Stimulated activated CD8-positive, alpha-beta memory T cell treated with anti-CD3 and anti-CD28 coated beads, Interleukin-7, amount 100 ng/mL, for 48 hours (primary cell): ENCODE data around the gene DBX1.
"Not testable (repeated sequence)": the region's sequence is repeated elsewhere in the genome, so short reads cannot be mapped to it uniquely, and the experiment has no call there.

Experiments used
- DNase-seq, 2 donors: peaks; one replicate each; pipeline ENCODE4 v3.0.0-alpha.2; 2020; ENCODE audit warnings: low read depth in 1 of 2; ENCODE audit errors: extremely low read depth in 1 of 2

Gene DBX1

DNA sequence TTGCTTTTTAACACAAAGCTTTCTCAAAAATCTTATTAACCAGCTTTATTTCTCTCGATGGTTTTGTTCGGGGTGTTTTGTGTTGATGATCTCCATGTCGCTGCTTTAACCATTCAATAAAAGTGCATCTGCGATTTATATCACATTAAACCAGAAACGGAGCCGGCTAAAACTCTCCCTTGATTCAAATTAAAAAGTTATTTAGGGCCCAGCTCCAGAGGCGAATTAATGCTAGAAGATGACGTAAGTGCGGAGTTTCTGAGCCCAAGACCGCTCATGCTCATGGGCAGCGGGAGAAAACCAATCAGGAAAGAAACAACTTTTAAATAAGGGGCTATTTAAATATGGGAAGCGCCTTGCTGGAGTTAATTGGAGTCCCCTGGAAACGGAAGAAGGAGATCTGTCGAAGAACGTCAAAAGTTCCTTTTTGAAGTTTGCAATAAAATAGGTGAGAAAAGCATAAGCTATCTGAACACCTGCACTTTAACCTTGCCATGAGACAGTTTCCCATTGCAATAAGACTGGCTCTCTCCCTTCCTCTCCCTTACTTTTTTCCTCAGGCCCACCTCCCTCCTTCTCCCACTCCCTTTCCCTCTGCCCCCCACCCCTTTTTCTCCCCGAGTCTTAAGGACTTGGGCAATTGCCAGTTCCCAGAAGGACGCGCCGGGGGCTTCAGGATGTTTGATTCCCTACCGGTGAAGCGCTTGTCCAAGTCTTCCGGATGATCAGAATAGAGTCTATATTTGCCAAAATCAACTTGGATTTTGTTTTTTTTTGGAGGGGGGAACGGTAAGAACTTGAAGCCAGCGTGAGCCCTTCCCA, 1.9 kb upstream of the DBX1 start:
- no peak for DNase-seq

DNA sequence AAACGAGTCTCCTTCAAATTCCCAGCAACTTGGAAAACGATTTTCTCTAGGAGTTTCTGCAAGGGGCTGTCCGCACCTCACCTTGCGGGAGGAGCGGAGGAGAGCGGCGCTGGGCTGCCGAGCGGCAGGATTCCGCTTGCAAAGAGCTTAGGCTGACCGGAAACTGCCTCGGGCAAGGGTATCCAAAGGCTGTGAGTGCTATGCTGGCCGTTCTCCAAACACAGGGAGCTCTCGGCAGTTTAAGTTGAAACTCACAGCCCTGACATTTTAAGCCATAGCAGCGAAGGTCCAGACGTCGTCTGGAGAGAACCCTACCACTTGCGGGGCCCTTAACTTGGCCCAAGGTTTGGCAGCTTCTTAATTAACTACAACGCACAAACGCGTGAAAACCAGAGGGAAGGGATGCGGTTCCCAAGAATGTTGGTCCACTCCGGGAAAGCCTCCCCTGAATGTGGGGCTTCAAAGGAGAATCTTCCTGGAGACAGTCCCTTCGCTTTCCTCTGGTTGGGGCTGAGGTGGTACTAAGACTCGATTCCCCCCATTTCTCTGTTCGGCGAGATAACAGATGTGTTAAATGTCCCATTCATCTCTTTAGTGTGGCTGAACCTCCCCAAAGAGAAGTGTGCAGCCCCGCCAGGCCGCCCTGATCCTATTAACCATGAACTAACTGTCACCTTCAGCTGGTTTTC, 1.1 kb upstream of the DBX1 start:
- DNase-seq: no peak

DNA sequence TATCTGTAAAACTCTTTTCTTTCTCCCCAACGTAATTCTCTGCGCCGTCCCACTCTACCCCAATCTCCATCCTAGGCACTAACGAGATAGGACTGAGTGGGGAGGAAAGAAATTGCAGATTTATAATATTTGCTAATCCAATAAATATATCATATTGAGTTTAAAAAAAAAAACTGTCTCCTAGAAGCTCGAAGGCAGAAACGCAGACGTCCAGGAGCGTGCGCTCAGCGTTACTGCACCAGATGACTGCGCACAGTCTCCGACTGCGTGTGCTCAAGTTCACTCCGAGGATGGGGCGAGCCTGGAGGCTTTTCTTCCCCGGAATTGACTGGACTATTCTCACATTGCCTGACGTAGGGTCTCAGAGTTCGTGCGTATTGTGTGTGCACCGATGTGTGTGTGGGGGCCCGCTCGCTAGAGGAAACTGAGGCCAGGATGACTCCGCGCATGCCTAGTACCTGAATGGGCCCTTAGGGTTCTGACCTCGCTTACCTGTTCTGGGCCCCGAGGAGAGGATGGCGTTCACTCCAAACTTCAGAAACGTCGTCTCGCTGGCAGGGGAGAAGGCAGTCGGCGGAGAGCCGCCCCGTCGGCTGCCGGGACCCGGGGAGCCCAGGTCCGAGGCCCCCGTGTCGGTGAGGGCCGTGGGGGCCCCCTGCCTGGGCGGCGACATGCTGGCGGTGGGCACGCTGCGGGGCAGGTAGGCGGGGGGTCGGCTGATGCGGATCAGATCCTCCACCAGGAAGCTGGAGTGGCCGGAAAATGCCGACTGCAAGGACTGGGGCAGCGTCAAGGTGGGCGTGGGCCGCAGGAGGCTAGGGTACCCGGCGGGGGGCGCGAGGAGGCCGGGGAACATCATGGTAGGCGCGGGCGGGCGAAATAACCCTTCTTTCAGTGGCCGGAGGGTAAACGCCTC, 551 bp downstream of the DBX1 start:
- no peak for DNase-seq

GRCh38 chr11:20158597-20159257, 1.5 kb downstream of the DBX1 start:
- no peak for DNase-seq

GRCh38 chr11:20157728-20158127, 2.5 kb downstream of the DBX1 start:
- no peak for DNase-seq

GRCh38 chr11:20156876-20157613, 3.2 kb downstream of the DBX1 start:
- DNase-seq: no peak

GRCh38 chr11:20156280-20156875, 3.9 kb downstream of the DBX1 start:
- peak in 1 of 2 donors; percentile 20 for DNase-seq

GRCh38 chr11:20155683-20156279, 4.5 kb downstream of the DBX1 start:
- DNase-seq: no peak

DNA sequence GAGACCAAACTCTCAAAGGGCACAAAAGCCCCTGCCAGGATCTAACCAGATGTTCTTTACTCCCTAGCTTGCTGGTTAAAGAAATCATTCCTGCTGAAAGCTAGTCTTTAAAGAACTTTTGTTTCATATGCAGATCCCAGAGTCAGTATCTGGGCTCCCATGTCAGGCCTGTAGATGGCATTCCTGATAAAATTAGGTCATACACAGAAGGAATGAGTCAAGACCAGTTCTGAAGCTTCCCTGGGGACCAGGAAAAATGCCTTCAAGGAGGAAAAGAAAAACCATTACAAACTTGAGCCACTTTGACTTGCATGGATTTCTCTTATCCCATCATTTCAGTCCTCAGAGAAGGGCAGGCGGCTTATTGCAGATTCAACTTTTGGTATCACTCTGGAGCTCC, 5.9 kb downstream of the DBX1 start:
- no peak for DNase-seq

DNA sequence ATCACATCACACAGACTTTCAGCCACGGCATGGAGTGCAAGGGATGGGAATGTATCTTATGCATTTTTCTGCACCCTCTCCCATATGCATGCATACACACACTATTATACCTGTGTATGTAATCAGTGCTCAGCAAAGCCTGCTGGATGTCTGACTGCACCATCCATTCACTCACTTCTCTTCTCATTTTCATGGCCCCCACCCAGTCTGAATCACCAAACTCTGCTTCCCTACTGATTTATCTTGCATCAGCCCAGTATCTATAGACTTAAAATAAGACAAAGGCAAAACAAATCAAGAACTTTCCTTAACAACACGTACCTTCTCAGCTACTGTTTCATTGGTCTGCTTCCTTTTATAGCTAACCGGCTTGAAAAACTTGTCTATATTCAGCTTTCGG, 21.6 kb downstream of the DBX1 start:
- DNase-seq: no peak

DNA sequence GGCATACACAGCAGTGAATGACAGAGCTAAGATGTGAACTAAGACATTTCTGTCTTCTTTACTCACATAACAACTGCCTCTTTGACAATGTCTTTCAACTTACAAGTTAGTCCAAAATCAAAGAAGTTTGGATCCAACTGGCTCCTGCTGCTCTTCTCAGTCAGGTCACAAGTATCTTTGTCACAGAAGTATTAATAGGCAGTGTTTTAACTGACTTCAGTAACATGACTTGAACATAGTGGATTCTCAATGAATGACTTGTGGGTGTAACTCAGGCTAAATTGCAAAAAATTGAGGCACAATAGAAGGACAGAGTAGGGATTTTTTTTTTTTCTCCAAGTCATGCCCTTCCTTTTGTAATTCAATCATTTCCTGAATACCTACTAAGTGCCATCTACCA, 22.6 kb downstream of the DBX1 start:
- no peak for DNase-seq

- DNase-seq: no peak
Measured at GRCh38 chr11:20134991-20135736, 25.1 kb downstream of the DBX1 start.

GRCh38 chr11:20132667-20133039, 27.6 kb downstream of the DBX1 start:
- no peak for DNase-seq

DNA sequence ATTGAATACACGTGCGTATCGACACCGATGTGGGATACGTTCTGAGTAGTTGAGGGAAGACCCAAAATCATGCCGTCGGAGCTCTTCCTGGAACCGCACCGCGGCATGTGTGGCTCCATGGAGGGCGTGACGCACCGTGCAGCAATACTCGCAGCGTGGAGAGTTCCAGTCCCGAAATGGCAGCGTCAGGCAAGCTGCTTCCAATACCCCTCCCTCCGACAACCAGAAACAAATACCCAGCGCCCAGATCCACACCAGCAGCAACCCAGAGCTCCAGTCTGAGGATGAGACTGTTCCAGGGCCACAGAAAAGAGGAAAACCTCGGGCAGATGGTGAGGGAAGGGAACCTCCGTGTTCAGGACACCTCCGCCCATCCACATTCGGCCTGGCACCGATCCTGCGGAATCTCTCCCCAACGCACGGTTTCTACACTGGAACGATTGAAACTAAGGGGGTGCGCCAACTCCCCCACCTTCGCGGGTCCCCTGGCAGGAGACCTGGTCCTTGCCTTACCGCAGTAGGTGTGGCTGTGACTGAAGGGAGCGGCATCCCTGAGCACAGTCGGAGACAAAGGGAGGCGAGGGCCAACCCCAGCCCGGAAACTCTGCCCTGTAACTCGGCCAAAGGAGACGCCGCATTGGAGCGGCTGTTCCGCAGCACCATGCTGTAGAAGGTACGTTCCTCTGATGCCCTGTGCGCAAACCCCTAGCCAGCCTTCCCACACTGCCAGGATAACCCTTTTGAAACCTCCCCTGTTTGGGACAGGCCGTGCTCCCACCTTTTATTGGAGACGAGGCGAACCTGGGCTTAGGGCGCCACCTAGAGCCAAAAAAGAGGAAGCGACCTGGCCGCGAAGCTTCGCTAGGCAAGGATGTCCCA, 28.2 kb downstream of the DBX1 start:
- DNase-seq: no peak

- DNase-seq: no peak
Measured at GRCh38 chr11:20129665-20130064, 30.6 kb downstream of the DBX1 start.

GRCh38 chr11:20128528-20128825, 31.8 kb downstream of the DBX1 start:
- DNase-seq: not testable (repeated sequence)

GRCh38 chr11:20127671-20128527, 32.4 kb downstream of the DBX1 start:
- DNase-seq: peak; percentile 39 to 41
